ENCODE results near the gene MRPL18.

GRCh38 chr6:159833556-159833955, 43.3 kb downstream of the MRPL18 start:
- TF ChIP-seq CTCF (IDR thresholded peaks at IDR 0.05; ENCODE audit: low read length) = no peak
- TF ChIP-seq EZH2 (IDR thresholded peaks at IDR 0.05; ENCODE audit: borderline replicate concordance, low read length) = no peak
